GM12892 (cell line): ENCODE results near the gene NELFE. TPM values are rescaled to one million over a fixed set of nuclear protein-coding genes. Genes with fewer than 3 reads are reported as not detected.
"Not testable (repeated sequence)": the region's sequence is repeated elsewhere in the genome, so short reads cannot be mapped to it uniquely, and the experiment has no call there.

Source experiments
- DNase-seq: peaks from one replicate; pipeline ENCODE4 v3.0.0; 2011; ENCODE audit not compliant: insufficient read length
- FAIRE-seq: peaks from 2 replicates; lab custom pipeline; 2011; peaks lifted over from hg19 to GRCh38; lab: Jason Lieb, UNC
- POLR2A ChIP-seq: IDR thresholded peaks from 2 replicates; pipeline ENCODE4 v1.6.1; 2011; ENCODE audit warnings: low read depth, low read length, control low read depth
- POLR2AphosphoS5 ChIP-seq: IDR thresholded peaks from 2 replicates; pipeline ENCODE4 v1.6.1; 2011; ENCODE audit warnings: low read depth, low read length, control low read depth
- TAF1 ChIP-seq: IDR thresholded peaks from 2 replicates; pipeline ENCODE4 v1.6.1; 2011; ENCODE audit warnings: low read depth, mild to moderate bottlenecking, control low read depth, low read length, borderline replicate concordance
- polyA plus RNA-seq: library from polyadenylated mRNA; unstranded; fragments of >200 nt; gene quantifications from one replicate; pipeline ENCODE4 v1.2.1, GENCODE V29; 2012; ENCODE audit warnings: missing spikeins, inconsistent platforms; ENCODE audit not compliant: missing spikeins

The NELFE gene, protein sequence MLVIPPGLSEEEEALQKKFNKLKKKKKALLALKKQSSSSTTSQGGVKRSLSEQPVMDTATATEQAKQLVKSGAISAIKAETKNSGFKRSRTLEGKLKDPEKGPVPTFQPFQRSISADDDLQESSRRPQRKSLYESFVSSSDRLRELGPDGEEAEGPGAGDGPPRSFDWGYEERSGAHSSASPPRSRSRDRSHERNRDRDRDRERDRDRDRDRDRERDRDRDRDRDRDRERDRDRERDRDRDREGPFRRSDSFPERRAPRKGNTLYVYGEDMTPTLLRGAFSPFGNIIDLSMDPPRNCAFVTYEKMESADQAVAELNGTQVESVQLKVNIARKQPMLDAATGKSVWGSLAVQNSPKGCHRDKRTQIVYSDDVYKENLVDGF
- 51.4 TPM for polyA plus RNA-seq

DNA sequence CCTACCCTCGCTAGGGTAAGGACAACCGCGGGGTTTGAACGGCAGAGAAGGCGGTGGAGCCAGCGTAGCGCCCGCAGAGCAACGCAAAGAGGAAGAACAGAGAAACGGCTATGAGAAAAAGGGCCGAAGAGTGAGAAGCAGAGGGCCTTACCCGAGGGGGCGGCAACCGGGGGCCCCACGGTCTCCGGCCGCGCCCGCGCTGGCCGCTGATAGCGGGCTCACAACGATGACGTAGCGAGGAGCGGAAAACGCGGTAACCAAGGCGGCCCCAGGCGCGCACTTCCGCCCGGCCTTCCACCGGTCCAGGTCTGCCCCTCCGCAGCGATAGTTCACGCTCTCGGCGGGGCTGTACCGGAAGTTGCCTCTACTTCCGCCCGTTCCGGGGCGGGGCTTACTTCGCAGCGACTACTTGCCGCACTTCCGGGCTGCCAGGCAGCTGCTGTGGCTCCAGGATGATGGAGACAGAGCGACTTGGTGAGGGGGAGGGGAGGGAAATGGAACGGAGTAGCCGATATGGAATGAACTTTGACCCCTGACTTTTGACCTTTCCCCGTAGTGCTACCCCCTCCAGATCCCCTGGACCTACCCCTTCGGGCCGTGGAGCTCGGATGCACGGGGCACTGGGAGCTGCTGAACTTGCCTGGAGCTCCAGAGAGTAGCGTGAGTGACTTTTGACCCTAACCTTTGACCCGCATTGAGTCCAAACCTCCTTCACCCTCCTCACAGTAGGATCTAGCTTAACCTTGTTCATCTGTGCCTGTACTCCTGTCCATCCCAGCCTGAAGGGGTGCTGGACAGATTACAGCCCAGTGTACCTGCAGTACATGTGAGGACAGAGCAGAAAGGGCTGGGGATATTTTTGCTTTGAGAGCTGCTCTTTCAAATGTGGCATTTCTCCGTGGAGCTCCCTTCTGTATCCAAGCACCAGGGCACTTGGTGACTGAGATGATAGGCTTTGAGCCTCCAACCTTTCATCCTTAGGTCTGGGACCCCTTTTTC lies at the start of gene NELFE, which contains the start of gene SKIC2:
Gene NELFE, minus strand, starts transcription at position 231 of the 999 bp plus-strand sequence. CDS start 525 bp downstream, outside the sequence.
Gene SKIC2, plus strand, starts transcription at position 435 of the 999 bp plus-strand sequence. Its CDS starts 18 bp downstream, at position 453.
- DNase-seq (peak; percentile 100), FAIRE-seq (peak; percentile 94)
- peak; percentile 98 for TF ChIP-seq TAF1
- peak; percentile 88 for TF ChIP-seq POLR2A
- TF ChIP-seq POLR2AphosphoS5: peak; percentile 88

DNA sequence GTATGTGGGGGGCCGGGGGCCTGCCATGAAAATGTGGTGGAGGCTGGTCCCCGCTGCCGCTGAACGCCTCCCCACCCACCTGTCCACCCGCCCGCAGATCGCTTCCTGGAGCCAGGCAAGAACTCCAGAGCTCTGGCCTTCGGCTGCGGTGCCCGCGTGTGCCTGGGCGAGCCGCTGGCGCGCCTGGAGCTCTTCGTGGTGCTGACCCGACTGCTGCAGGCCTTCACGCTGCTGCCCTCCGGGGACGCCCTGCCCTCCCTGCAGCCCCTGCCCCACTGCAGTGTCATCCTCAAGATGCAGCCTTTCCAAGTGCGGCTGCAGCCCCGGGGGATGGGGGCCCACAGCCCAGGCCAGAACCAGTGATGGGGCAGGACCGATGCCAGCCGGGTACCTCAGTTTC lies 49.3 kb upstream of the NELFE start:
- FAIRE-seq, DNase-seq: not testable (repeated sequence)

DNA sequence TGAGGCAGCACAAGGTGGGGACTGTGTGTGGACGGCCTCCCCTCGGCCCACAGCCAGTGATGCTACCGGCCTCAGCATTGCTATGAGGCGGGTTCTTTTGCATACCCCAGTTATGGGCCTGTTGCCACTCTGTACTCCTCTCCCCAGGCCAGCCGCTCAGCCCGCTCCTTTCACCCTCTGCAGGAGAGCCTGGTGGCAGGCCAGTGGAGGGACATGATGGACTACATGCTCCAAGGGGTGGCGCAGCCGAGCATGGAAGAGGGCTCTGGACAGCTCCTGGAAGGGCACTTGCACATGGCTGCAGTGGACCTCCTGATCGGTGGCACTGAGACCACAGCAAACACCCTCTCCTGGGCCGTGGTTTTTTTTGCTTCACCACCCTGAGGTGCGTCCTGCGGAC lies 48.3 kb upstream of the NELFE start:
- FAIRE-seq, DNase-seq: not testable (repeated sequence)

DNA sequence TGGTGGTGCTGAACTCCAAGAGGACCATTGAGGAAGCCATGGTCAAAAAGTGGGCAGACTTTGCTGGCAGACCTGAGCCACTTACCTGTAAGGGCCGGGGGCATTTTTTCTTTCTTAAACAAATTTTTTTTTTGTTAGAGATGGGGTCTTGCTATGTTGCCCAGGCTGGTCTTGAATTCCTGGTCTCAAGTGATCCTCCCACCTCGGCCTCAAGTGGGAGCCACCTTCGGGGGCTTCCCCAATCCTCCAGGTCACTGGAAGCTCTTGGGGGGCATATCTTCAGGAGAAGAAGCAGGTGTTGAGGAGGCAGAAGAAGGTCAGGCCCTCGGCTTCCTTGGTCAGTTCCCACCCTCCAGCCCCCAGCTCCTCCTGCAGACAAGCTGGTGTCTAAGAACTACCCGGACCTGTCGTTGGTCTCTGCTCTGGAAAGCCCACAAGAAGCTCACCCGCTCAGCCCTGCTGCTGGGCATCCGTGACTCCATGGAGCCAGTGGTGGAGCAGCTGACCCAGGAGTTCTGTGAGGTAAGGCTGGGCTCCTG lies 47.3 kb upstream of the NELFE start:
- not testable (repeated sequence) for DNase-seq, FAIRE-seq

DNA sequence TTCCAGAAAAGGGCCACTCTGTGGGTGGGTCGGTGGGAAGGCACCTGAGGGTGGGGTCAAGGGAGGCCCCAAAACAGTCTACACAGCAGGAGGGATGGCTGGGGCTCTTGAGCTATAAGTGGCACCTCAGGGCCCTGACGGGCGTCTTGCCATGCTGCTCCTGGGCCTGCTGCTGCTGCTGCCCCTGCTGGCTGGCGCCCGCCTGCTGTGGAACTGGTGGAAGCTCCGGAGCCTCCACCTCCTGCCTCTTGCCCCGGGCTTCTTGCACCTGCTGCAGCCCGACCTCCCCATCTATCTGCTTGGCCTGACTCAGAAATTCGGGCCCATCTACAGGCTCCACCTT lies 46.7 kb upstream of the NELFE start:
- not testable (repeated sequence) for FAIRE-seq, DNase-seq

DNA sequence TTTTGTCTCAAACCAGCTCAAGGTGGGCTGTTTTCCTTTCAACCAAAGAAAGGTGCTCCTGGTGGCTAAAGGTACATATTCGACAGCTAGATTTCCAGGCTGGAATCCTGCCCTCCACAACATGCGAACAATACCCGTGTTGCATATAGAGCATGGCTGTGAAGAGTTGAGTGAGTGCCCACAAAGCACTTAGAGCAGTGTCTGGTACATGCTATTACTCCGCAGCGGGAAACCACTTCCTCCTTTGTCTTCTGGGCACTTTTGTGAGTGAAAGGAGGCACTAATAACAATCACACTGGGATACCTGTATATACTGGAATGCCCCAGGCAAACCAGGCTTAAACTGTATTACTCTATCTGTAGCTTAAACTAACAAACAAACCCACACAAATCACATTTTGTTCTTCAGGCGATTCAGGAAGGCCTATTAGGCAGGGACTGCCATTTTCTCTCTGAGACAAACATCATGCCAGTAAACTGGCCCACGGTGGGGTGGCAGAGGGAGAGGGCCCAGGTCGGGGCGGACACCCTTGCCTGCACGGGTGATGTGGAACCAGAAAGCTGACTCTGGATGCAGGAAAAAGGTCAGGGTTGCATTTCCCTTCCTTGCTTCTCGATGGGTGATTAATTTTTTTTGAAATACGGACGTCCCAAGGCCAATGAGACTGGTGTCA lies 46.2 kb upstream of the NELFE start:
- not testable (repeated sequence) for DNase-seq, FAIRE-seq

DNA sequence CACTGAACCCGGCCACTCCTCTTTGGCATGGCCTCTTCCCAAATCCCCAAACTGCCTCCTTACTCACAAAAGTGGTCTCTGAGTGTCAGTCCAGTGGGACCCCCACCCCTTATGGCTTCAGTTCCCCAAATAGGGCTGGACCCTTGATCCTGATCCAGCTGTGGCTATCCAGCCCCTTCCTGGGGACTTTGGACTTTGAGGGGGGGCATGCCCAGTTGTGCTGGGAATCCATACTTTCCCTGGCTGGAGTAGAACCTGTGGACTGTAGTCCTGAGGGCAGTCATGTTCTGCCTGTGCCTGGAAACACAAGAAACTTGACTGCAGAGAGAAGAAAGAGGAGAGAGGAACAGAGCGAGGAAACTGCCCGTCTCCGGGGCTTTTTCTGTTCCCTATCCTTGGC lies 45.6 kb upstream of the NELFE start:
- FAIRE-seq, DNase-seq: not testable (repeated sequence)

DNA sequence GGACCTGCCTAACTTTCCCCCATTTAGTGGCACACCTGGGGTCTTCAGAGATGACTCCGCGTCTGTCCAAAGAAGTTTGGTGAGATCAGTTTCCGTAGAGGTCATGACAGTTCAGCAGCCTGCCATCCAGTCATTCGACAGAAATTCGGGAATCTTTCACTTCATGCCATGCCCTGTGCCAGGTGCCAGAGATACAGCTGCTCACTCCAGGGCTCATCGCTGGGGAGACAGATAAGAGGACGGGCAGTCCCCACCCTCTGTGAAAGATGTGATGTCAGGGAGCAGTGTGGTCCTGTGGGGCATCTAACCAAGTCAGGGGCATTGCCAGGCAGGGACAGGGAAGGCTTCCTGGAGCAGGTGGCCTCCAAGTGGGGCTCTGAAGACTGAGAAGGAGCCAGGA lies 44.5 kb upstream of the NELFE start:
- FAIRE-seq: not testable (repeated sequence)

DNA sequence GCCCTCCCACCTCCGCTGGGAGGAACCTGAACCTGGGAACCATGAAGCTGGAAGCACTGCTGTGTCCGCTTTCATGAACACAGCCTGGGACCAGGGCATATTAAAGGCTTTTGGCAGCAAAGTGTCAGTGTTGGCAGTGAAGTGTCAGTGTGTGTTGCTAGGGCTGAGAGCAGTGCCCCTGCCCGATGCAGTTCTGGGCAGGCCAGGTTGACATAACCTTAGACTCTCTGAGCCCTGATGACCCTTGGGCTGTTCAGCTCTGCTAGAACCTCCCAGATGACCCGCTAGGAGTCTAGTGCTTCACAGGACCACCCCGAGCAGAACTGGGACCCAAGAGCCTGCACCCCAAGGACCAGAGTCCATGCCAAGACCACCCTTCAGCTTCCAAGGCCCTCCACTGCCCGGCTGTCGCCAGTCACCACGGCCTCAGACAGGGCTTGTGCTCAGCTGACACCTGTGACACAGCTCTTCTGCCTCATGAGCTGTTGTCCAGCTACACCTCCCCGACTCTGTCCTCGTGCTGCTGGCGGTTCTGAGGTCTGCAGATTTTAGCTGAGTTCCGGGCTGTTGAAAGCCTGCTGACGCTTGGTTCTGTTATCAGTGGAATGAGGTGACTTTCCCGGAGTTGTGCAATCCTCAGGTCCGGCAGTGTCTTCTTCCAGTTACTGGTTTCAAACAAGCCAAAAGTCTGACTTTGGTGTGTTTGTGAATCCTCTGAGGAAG lies 43.9 kb upstream of the NELFE start:
- not testable (repeated sequence) for FAIRE-seq, DNase-seq

More for the DNA sequence above, 44.5 kb upstream of the NELFE start:
- not testable (repeated sequence) for DNase-seq

DNA sequence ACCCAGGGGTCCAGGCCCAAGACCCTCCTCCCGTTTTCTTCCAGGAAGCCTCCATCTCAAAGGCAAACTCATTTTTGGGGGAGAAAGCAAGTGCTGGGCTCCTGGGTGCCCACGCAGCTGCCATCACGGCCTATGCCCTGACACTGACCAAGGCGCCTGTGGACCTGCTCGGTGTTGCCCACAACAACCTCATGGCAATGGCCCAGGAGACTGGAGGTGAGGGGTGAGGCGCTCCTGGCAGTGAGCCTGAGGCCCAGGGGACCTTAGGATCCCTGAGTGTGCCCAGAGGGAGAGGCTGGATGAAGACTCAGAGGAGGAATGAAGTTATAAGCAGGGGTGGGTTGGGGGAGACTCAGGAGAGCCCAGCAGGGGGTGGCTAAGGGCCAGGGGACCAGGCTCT lies 37.6 kb upstream of the NELFE start:
- FAIRE-seq, DNase-seq: not testable (repeated sequence)

DNA sequence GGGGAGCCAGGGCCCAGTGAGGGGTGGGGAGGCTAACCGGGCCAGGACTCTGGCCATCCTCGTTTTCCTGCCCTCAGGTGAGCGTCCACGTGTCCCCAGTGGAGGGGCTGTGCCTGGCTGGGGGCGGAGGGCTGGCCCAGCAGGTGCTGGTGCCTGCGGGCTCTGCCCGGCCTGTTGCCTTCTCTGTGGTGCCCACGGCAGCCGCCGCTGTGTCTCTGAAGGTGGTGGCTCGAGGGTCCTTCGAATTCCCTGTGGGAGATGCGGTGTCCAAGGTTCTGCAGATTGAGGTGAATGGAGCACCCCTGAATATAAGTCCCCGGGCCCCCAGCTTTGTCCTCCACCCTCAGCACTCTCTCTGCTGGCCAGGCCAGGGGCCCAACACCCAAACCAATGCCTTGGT lies 35.6 kb upstream of the NELFE start:
- FAIRE-seq, DNase-seq: not testable (repeated sequence)

DNA sequence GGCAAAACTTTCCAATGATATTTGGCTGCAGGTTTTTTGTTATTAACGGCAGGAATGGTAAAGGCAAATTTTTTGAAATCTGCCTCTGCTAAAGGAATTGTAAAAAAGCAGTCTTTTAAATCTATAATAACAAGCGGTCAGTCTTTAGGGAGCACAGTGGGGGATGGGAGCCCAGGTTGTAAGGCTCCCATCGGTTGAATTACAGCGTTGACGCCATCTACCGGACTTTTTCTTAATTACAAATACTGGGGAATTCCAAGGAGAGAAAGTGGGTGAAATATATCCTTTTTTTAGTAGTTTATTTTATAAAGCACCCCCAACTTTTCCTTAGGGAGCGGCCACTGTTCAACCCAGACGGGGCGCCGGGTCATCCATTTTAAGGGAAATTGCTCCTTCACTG lies 30.6 kb upstream of the NELFE start:
- not testable (repeated sequence) for FAIRE-seq, DNase-seq

DNA sequence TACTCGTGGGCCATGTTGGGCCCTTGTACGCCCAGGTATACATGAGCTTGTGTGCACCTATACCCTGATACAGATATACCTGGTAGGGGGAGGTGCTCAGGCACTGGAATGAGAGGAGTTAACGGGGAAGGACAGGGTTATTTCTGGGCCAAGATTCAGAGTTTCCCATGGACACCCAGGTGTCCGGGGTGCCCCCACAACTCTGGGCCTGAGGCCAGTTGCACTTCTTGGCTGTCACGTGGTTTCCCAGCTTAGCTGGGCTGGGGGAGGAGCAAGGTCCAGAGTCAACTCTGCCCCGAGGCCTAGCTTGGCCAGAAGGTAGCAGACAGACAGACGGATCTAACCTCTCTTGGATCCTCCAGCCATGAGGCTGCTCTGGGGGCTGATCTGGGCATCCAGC lies 23.0 kb upstream of the NELFE start, which contains the start of gene C4A:
Gene C4A, plus strand, starts transcription at position 314 of the 400 bp plus-strand sequence. Its CDS starts 51 bp downstream, at position 365.
- not testable (repeated sequence) for DNase-seq, FAIRE-seq

DNA sequence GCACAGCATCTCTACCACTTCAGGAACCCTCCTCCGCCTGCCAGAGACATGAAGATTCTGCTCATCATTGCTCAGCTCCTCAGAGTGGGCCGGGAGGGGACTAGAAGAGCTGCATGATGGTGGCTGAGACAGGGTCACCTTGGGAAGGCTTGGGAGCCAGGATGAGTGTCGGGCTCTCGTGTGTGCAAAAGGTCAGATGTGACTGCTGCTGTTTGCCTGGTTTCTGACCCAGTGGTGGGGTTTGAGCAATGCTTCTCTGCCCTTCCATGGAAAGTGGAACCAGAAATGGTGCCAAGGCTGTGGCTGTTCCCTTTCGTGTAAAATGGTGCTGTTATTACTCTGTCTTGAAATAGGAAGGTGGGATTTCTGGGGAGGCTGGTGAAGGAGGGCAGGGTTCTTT lies 22.2 kb upstream of the NELFE start:
- DNase-seq, FAIRE-seq: not testable (repeated sequence)

DNA sequence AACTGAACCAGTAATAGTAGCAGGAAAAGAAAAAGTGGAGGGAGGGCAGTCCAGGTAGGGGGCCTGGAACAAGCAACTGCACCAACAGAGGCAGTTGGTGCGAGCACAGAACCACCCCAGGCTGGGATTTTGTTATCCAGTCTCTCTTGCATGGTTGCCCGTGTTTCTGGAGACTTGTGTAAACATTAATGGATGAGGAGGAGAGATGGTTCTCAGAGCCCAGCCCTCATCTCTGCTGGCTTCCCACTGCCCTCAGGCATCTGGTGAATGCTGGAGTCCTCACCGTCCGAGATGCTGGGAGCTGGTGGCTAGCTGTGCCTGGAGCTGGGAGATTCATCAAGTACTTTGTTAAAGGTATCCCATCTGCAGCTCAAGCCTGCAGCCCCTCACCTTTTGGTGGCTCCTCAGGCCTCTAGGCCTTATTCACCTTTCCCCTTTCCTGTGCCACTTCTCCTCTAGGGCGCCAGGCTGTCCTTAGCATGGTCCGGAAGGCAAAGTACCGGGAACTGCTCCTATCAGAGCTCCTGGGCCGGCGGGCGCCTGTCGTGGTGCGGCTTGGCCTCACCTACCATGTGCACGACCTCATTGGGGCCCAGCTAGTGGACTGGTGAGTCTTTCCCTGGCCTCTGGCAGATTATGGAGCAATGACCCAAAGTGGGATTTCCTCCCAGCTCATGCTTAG lies 21.6 kb upstream of the NELFE start:
- not testable (repeated sequence) for DNase-seq, FAIRE-seq
